ENCODE results near the gene DCTN2. TPM values are rescaled to one million over a fixed set of nuclear protein-coding genes. Genes with fewer than 3 reads are reported as not detected.
"Not testable (repeated sequence)": the region's sequence is repeated elsewhere in the genome, so short reads cannot be mapped to it uniquely, and the experiment has no call there.

The DCTN2 gene
- total RNA-seq, 2 experiments from 2014 or later, result 84.3 to 88.2 TPM

- CTCF ChIA-PET, result no interaction called here
Measured at GRCh38 chr12:57512665-57513064, 34.3 kb downstream of the DCTN2 start.

GRCh38 chr12:57511588-57512325 lies 35.2 kb downstream of the DCTN2 start:
- CTCF ChIA-PET, result interaction anchor here (0.7 kb wide), 1 partner anchor 100 kb away, joined by 3 read pairs; no protein-coding TSS in a partner anchor
- POLR2A ChIA-PET, result interaction anchor here (1.0 kb wide), 1 partner anchor 8 kb away, joined by 5 read pairs; no protein-coding TSS in a partner anchor

More at GRCh38 chr12:57512665-57513064, 34.3 kb downstream of the DCTN2 start:
- POLR2A ChIA-PET, result no interaction called here

- CTCF ChIA-PET, result interaction anchor here (0.7 kb wide), 1 partner anchor 100 kb away, joined by 3 read pairs; no protein-coding TSS in a partner anchor
- POLR2A ChIA-PET, result interaction anchor here (1.0 kb wide), 1 partner anchor 9 kb away, joined by 5 read pairs; no protein-coding TSS in a partner anchor
Measured at GRCh38 chr12:57511161-57511560, 35.8 kb downstream of the DCTN2 start.

GRCh38 chr12:57507796-57508195 lies 39.2 kb downstream of the DCTN2 start:
- CTCF ChIA-PET, POLR2A ChIA-PET: not testable (repeated sequence)

GRCh38 chr12:57506541-57506940 lies 40.5 kb downstream of the DCTN2 start:
- POLR2A ChIA-PET, result not testable (repeated sequence)
- CTCF ChIA-PET, result interaction anchor here (1.1 kb wide), 1 partner anchor 10 kb away, joined by 3 read pairs; no protein-coding TSS in a partner anchor

- CTCF ChIA-PET, result interaction anchor here (0.6 kb wide), 2 partner anchors 22 to 100 kb away, joined by 3 to 4 read pairs; no protein-coding TSS in a partner anchor
- POLR2A ChIA-PET, result interaction anchor here (0.6 to 1.4 kb wide), 2 partner anchors 13 to 238 kb away, joined by 3 to 9 read pairs; no protein-coding TSS in a partner anchor
Measured at GRCh38 chr12:57502311-57502969, 44.6 kb downstream of the DCTN2 start.

GRCh38 chr12:57500213-57500612 lies 46.8 kb downstream of the DCTN2 start:
- ChIA-PET POLR2A (no interaction called here), CTCF (no interaction called here)

- ChIA-PET CTCF (no interaction called here), POLR2A (no interaction called here)
Measured at GRCh38 chr12:57498571-57498970, 48.4 kb downstream of the DCTN2 start.

GRCh38 chr12:57498132-57498502 lies 48.9 kb downstream of the DCTN2 start:
- CTCF ChIA-PET, result no interaction called here
- POLR2A ChIA-PET, result interaction anchor here (0.6 kb wide), 1 partner anchor 11 kb away, joined by 4 read pairs; no protein-coding TSS in a partner anchor

- CTCF ChIA-PET, result interaction anchor here (0.7 to 1.4 kb wide), 3 partner anchors 22 to 256 kb away, joined by 3 read pairs; no protein-coding TSS in a partner anchor
- POLR2A ChIA-PET, result interaction anchor here (0.5 to 0.6 kb wide), 2 partner anchors 11 to 17 kb away, joined by 3 to 4 read pairs; no protein-coding TSS in a partner anchor
Measured at GRCh38 chr12:57497223-57498131, 49.5 kb downstream of the DCTN2 start.

GRCh38 chr12:57496822-57497221 lies 50.2 kb downstream of the DCTN2 start:
- CTCF ChIA-PET, result interaction anchor here (0.7 to 1.4 kb wide), 3 partner anchors 22 to 255 kb away, joined by 3 read pairs; no protein-coding TSS in a partner anchor
- POLR2A ChIA-PET, result interaction anchor here (0.5 kb wide), 1 partner anchor 17 kb away, joined by 3 read pairs; no protein-coding TSS in a partner anchor

GRCh38 chr12:57495051-57495701 lies 51.8 kb downstream of the DCTN2 start:
- CTCF ChIA-PET, POLR2A ChIA-PET: not testable (repeated sequence)

- CTCF ChIA-PET, result interaction anchor here (0.7 to 1.5 kb wide), 2 partner anchors 29 to 111 kb away, joined by 3 read pairs; no protein-coding TSS in a partner anchor
- POLR2A ChIA-PET, result interaction anchor here (1.0 kb wide), 1 partner anchor 31 kb away, joined by 3 read pairs; the partner anchor contains the start of gene MBD6
Measured at GRCh38 chr12:57491393-57492280, 55.4 kb downstream of the DCTN2 start.

GRCh38 chr12:57490126-57490525 lies 56.9 kb downstream of the DCTN2 start:
- POLR2A ChIA-PET, result interaction anchor here (0.9 to 1.8 kb wide), 2 partner anchors 12 to 29 kb away, joined by 3 to 9 read pairs; no protein-coding TSS in a partner anchor

GRCh38 chr12:57489157-57489641 lies 57.8 kb downstream of the DCTN2 start:
- CTCF ChIA-PET, result interaction anchor here (1.0 to 1.4 kb wide), 4 partner anchors 9 to 29 kb away, joined by 3 to 4 read pairs (median 3); partner anchors contain the start of gene ARHGAP9
- POLR2A ChIA-PET, result interaction anchor here (0.7 to 1.8 kb wide), 3 partner anchors 13 to 35 kb away, joined by 4 to 9 read pairs (median 7); partner anchors contain the start of gene DDIT3

More at GRCh38 chr12:57490126-57490525, 56.9 kb downstream of the DCTN2 start:
- CTCF ChIA-PET, result no interaction called here

GRCh38 chr12:57488402-57489156 lies 58.4 kb downstream of the DCTN2 start:
- ChIA-PET CTCF (interaction anchor here (1.0 to 1.6 kb wide), 5 partner anchors 8 to 31 kb away, joined by 3 to 4 read pairs (median 3); partner anchors contain the start of genes ARHGAP9 and DDIT3), POLR2A (interaction anchor here (0.7 to 1.8 kb wide), 3 partner anchors 14 to 35 kb away, joined by 4 to 9 read pairs (median 7); partner anchors contain the start of gene DDIT3)
